Measurements from ENCODE around the gene GLS.
A peak's percentile ranks its signal among the peaks of the same experiment; 100 is the strongest.
"Not testable (repeated sequence)": the region's sequence is repeated elsewhere in the genome, so short reads cannot be mapped to it uniquely, and the experiment has no call there.

Gene GLS

GRCh38 chr2:190988910-190989309, 108.3 kb downstream of the GLS start:
- DNase-seq (ENCODE audit: low spot score) = no peak

GRCh38 chr2:190990132-190990531, 109.5 kb downstream of the GLS start:
- DNase-seq (ENCODE audit: low spot score) = no peak

- DNase-seq (ENCODE audit: low spot score) = no peak
These were observed 112.6 kb downstream of the GLS start for GRCh38 chr2:190993292-190993643.

GRCh38 chr2:190994148-190994547, 113.5 kb downstream of the GLS start:
- DNase-seq (ENCODE audit: low spot score) = no peak

- not testable (repeated sequence) for DNase-seq (ENCODE audit: low spot score)
These were observed 114.7 kb downstream of the GLS start for GRCh38 chr2:190995315-190995714.

GRCh38 chr2:190996338-190996946, 115.8 kb downstream of the GLS start:
- DNase-seq (ENCODE audit: low spot score) = peak; percentile 32

- no peak for DNase-seq (ENCODE audit: low spot score)
These were observed 116.3 kb downstream of the GLS start for GRCh38 chr2:190996947-190997346.

- no peak for DNase-seq (ENCODE audit: low spot score)
These were observed 117.0 kb downstream of the GLS start for GRCh38 chr2:190997526-190998113.

GRCh38 chr2:190999058-190999457, 118.4 kb downstream of the GLS start:
- no peak for DNase-seq (ENCODE audit: low spot score)

GRCh38 chr2:190999949-191000665, 119.5 kb downstream of the GLS start:
- DNase-seq (ENCODE audit: low spot score) = no peak

GRCh38 chr2:191001032-191001431, 120.4 kb downstream of the GLS start:
- no peak for DNase-seq (ENCODE audit: low spot score)

GRCh38 chr2:191001624-191002023, 121.0 kb downstream of the GLS start:
- DNase-seq (ENCODE audit: low spot score) = no peak

- no peak for DNase-seq (ENCODE audit: low spot score)
These were observed 123.0 kb downstream of the GLS start for GRCh38 chr2:191003405-191004309.

- no peak for DNase-seq (ENCODE audit: low spot score)
These were observed 125.7 kb downstream of the GLS start for GRCh38 chr2:191006297-191006696.

- peak; percentile 52 for DNase-seq (ENCODE audit: low spot score)
These were observed 126.6 kb downstream of the GLS start for GRCh38 chr2:191006997-191007783.

- no peak for DNase-seq (ENCODE audit: low spot score)
These were observed 127.7 kb downstream of the GLS start for GRCh38 chr2:191008286-191008685.

GRCh38 chr2:191009541-191010374, 129.1 kb downstream of the GLS start:
- DNase-seq (ENCODE audit: low spot score) = no peak

- DNase-seq (ENCODE audit: low spot score) = no peak
These were observed 130.6 kb downstream of the GLS start for GRCh38 chr2:191010887-191011885.

- no peak for DNase-seq (ENCODE audit: low spot score)
These were observed 131.7 kb downstream of the GLS start for GRCh38 chr2:191012346-191012745.

Data from SK-N-DZ (cell line).